IPS-18c (cell line): ENCODE data around the gene MOB1A.
A peak's percentile ranks its signal among the peaks of the same experiment; 100 is the strongest.
"Not testable (repeated sequence)": the region's sequence is repeated elsewhere in the genome, so short reads cannot be mapped to it uniquely, and the experiment has no call there.

Source experiments
- H3K4me3 ChIP-seq: 2 replicates; pipeline ENCODE4 v1.7.0; 2013; ENCODE audit warnings: low read depth, mild to moderate bottlenecking, low read length, moderate library complexity; ENCODE audit not compliant: insufficient read depth
- H3K9me3 ChIP-seq: one replicate; pipeline ENCODE4 v1.6.1; 2013; ENCODE audit warnings: mild to moderate bottlenecking, low read length, moderate library complexity; ENCODE audit not compliant: control insufficient read depth, insufficient read depth

Gene MOB1A

GRCh38 chr2:74130211-74130995, 48.3 kb downstream of the MOB1A start:
- Histone ChIP-seq H3K4me3 (no peak overlapping the region), H3K9me3 (no peaks in the 10 kb centered on the region)

GRCh38 chr2:74128206-74128605, 50.5 kb downstream of the MOB1A start:
- Histone ChIP-seq H3K4me3 (no peak overlapping the region), H3K9me3 (peaks cover 3% of the 10 kb centered on the region)

DNA sequence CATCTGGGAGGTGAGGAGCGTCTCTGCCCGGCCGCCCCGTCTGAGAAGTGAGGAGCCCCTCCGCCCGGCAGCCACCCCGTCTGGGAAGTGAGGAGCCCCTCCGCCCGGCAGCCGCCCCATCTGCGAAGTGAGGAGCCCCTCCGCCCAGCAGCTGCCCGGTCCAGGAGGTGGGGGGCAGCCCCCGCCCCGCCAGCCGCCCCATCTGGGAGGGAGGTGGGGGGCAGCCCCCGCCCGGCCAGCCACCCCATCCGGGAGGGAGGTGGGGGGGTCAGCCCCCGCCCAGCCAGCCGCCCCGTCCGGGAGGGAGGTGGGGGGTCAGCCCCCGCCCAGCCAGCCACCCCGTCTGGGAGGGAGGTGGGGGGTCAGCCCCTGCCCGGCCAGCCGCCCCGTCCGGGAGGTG, 54.7 kb downstream of the MOB1A start:
- not testable (repeated sequence) for H3K4me3 ChIP-seq, H3K9me3 ChIP-seq

- H3K4me3 ChIP-seq, H3K9me3 ChIP-seq: not testable (repeated sequence)
These were observed 56.8 kb downstream of the MOB1A start for GRCh38 chr2:74121846-74122245.

DNA sequence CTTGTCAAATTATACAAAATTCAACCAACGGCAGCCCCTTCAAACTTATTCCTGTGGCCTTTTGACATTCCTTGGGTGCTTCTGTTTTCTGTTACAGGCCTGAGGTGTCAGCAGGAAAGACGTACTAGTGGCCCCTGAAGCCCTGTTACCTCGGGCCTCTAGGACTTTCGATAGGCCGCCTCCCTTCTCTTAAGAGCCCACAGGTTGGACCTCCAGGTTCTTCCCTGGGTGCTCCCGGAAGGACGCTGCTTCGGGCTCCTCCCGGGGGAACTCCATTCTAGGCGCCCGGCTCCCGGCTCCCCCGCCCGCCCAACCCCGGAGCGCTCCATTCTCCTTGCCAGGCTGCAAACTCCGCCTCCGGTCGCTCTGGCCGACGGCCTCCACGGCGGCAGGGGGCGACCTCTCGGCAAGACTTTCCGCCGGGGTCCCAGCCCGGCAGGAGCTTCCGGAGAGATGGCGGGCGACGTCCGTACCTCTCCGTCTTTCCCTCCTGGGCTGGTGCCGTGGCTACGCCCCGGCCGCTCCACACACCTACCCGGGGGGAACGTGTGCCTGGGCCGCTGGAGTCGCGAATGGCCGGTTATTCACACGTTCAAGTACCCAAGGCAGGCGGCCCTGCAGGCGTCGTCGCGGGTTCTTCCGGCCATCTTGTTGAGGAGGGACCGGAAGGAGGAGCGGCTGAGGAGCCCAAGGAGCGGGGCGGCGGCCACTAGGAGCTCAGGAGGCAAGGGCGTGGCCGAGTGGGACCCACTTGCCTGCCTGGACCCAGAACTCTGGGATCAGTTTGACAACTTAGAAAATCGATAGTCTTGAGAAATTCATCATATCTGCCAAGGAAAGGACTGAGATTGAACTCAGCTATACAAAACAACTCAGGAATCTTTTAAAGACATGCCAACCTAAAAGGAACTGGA, 58.5 kb downstream of the MOB1A start:
- Histone ChIP-seq H3K4me3 (peak overlapping the region; percentile 68), H3K9me3 (peaks cover 10% of the 10 kb centered on the region)

DNA sequence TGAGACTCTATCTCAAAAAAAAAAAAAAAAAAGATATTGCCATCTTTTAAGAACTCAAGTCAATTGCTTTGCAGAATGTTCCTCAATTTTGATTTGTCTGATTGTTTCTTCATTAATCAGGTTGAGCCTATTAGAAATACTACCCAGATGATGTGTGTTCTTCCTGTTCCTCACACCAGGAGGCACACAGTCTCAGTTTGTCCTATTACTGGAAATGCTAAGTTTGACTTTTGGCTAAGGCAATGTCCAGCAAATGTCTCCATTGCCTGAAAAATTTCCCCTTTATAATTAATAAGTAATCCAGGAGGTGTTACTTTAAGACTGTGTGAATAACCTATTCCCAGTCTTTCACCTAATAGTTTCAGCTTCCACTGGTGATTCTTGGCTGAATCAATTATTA, 59.3 kb downstream of the MOB1A start:
- Histone ChIP-seq H3K4me3 (no peak overlapping the region), H3K9me3 (peaks cover 10% of the 10 kb centered on the region)

DNA sequence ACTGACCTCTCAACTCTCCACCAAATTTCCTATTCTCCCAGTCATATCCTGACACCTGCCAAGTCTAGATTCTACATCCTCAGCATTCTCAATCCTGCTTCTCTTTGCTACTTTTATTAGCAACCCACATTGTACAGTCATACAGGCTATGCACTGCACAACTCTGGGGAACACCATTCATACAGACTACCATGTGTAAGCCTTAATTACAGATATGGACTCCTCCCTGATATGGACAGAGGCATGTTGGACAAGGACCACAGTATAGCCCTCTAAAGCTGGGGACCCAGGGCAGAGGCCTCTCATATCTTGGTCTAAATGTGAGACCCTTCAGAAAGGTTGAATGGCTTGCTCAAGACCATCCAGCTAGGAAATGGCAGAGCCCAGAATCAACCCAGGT, 67.3 kb downstream of the MOB1A start:
- no peaks in the 10 kb centered on the region for H3K9me3 ChIP-seq
- no peak overlapping the region for H3K4me3 ChIP-seq

DNA sequence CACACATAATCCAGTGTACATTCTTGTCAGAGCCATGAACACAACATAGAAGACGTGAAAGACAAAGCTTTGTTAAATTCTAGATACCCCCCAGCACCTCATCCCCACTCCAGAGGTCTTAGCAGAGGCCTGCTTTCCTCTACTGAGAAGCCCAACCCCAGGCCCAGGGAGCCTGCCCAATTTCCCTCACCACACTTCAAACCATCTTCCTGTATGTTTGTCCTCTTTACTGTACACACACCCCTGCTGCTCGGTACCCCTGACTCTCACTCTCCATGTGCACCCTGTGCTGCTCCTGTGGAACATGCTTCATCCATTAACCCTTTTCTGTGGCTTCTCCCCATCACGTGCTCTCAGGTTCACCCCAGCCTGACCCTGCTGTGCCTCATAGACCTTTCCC, 68.1 kb downstream of the MOB1A start:
- H3K4me3 ChIP-seq: no peak overlapping the region

DNA sequence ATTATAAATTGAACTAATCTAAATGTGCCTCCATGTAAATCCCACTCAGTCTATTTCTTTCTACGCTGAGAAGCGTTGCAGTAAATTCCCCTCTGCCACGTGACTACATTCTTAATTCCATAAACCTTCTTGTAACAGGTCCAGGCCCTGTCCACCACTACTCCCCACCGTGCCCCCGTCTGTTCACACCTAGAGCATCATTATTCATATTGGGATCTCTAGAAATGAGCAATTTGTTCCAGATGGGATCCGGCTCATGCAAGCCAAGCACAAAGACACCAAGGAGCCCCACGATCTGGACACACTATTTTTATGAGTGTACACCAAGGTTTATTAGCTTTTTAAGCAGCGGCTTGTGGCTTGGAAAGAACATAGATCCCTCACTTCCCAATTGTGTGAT, 69.1 kb downstream of the MOB1A start:
- Histone ChIP-seq H3K4me3 (no peak overlapping the region), H3K9me3 (no peaks in the 10 kb centered on the region)

More for the DNA sequence above, 68.1 kb downstream of the MOB1A start:
- no peaks in the 10 kb centered on the region for H3K9me3 ChIP-seq

DNA sequence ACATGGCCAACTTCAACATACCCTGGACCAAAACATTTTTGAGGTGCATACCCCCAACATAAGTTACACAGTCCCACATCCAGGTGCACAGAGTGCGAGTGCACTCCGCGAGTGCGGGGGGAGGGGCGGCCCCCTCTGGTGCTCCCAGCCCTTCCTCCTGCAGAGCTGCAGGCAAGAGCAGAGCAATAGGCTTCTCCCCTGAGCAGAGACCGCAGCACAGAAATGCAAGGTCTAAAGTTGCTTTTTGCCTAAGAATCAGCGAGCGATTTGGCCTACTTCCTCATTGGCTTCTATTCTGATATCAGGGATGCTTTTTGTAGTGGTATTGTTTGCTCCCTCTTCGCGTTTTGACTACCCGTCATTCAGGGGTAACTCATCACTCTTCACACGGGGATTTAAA, 71.6 kb downstream of the MOB1A start:
- no peaks in the 10 kb centered on the region for H3K9me3 ChIP-seq
- no peak overlapping the region for H3K4me3 ChIP-seq

- Histone ChIP-seq H3K9me3 (no peaks in the 10 kb centered on the region), H3K4me3 (no peak overlapping the region)
These were observed 73.3 kb downstream of the MOB1A start for GRCh38 chr2:74105413-74105812.

GRCh38 chr2:74104839-74105238, 73.8 kb downstream of the MOB1A start:
- no peak overlapping the region for H3K4me3 ChIP-seq
- no peaks in the 10 kb centered on the region for H3K9me3 ChIP-seq

GRCh38 chr2:74103763-74104162, 74.9 kb downstream of the MOB1A start:
- Histone ChIP-seq H3K4me3 (no peak overlapping the region), H3K9me3 (no peaks in the 10 kb centered on the region)
